ENCODE data around the gene RPN2. TPM values are rescaled to one million over a fixed set of nuclear protein-coding genes. Genes with fewer than 3 reads are reported as not detected.

Gene RPN2
- total and polyA plus RNA-seq, 10 of the 15 experiments (the other 5 are each of a cell fraction or from before 2014, with no cell fraction given): 148 to 365 (median 228) TPM

- 81% methylated on average over 6 of the region's 6 CpGs for WGBS (ENCODE audit: insufficient coverage, insufficient replicate concordance, low lambda C conversion rate, missing lambda C conversion rate)
- ChIA-PET POLR2A (interaction anchor here (1.1 to 1.3 kb wide), 2 partner anchors 62 to 100 kb away, joined by 3 read pairs; no protein-coding TSS in a partner anchor), SMC1A (ENCODE audit: uncharacterized antibody, unreplicated experiment) (interaction anchor here (0.7 to 1.4 kb wide), 9 partner anchors 12 to 253 kb away, joined by 3 to 4 read pairs (median 3); no protein-coding TSS in a partner anchor), CTCF (interaction anchor here (0.9 to 3.1 kb wide), 5 partner anchors 12 to 252 kb away, joined by 3 to 12 read pairs (median 9); no protein-coding TSS in a partner anchor), RAD21 (ENCODE audit: unreplicated experiment) (interaction anchor here (0.9 to 1.0 kb wide), 3 partner anchors 89 to 251 kb away, joined by 3 to 5 read pairs (median 4); no protein-coding TSS in a partner anchor)
- H3K4me2 ChIP-seq (ENCODE audit: control insufficient read depth, insufficient read depth): no peak overlapping the region
- no peak overlapping the region for H3K27ac ChIP-seq (ENCODE audit: control insufficient read depth, insufficient read depth)
- ATAC-seq (no peak), DNase-seq (ENCODE audit: low read depth, low spot score) (no peak), FAIRE-seq (no peak)
- H4K20me1 ChIP-seq (ENCODE audit: control insufficient read depth, insufficient read depth): no peaks in the 10 kb centered on the region
- in situ Hi-C loops (cut with MboI): no loop called here
- H3K27me3 ChIP-seq (replicated peaks in 1 of 2; ENCODE audit: control insufficient read depth in 2 of 2, insufficient read depth in 2 of 2, low read length in 1 of 2): no peaks in the 10 kb centered on the region
- no peaks in the 10 kb centered on the region for H3K36me3 ChIP-seq (ENCODE audit: control insufficient read depth in 2 of 2, insufficient read depth in 2 of 2, low read length in 1 of 2)
- H3K79me2 ChIP-seq (ENCODE audit: control insufficient read depth, insufficient read depth, low read length): no peaks in the 10 kb centered on the region
- H3K4me1 ChIP-seq (ENCODE audit: control insufficient read depth, insufficient read depth, low read length): peaks cover 2% of the 10 kb centered on the region
- TF ChIP-seq TARDBP (IDR thresholded peaks at IDR 0.05; ENCODE audit: borderline replicate concordance) (no peak), RAD21 (IDR thresholded peaks at IDR 0.05; ENCODE audit: insufficient read depth, low read depth, low read length) (peak; percentile 22; the same call in 1 of the 2 replicates)
- TF ChIP-seq, protein P1, sequence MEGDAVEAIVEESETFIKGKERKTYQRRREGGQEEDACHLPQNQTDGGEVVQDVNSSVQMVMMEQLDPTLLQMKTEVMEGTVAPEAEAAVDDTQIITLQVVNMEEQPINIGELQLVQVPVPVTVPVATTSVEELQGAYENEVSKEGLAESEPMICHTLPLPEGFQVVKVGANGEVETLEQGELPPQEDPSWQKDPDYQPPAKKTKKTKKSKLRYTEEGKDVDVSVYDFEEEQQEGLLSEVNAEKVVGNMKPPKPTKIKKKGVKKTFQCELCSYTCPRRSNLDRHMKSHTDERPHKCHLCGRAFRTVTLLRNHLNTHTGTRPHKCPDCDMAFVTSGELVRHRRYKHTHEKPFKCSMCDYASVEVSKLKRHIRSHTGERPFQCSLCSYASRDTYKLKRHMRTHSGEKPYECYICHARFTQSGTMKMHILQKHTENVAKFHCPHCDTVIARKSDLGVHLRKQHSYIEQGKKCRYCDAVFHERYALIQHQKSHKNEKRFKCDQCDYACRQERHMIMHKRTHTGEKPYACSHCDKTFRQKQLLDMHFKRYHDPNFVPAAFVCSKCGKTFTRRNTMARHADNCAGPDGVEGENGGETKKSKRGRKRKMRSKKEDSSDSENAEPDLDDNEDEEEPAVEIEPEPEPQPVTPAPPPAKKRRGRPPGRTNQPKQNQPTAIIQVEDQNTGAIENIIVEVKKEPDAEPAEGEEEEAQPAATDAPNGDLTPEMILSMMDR (IDR thresholded peaks at IDR 0.05 in 2 of 3, conservative IDR thresholded peaks at IDR 0.05 in 1 of 3; ENCODE audit: control insufficient read depth in 2 of 3, extremely low read depth in 1 of 3, insufficient read depth in 1 of 3, low read depth in 3 of 3, low read length in 3 of 3): peak in 2 of 3 experiments; percentile 2 to 17; a peak in 1 of 6 replicates
- H3K4me3 ChIP-seq: no peak overlapping the region
- BruUV-seq (replicated peaks): no TSS peak
- no peaks in the 10 kb centered on the region for H3K9me3 ChIP-seq (replicated peaks; ENCODE audit: control insufficient read depth, insufficient read depth, low read length)
- intact Hi-C loops (cut with micrococcal nuclease; ENCODE audit: unreplicated experiment): no loop called here
- H3K9ac ChIP-seq (ENCODE audit: control insufficient read depth, insufficient read depth, low read length): no peak overlapping the region
- H2AFZ ChIP-seq (ENCODE audit: control insufficient read depth, low read depth, low read length): no peak overlapping the region
These were observed 103.4 kb downstream of the RPN2 start for GRCh38 chr20:37282556-37282955.
